Measurements from ENCODE around the gene IRF6. TPM values are rescaled to one million over a fixed set of nuclear protein-coding genes. Genes with fewer than 3 reads are reported as not detected.

IRF6 gene
- total RNA-seq, 1 experiment from 2014 or later: 61.6 TPM

DNA sequence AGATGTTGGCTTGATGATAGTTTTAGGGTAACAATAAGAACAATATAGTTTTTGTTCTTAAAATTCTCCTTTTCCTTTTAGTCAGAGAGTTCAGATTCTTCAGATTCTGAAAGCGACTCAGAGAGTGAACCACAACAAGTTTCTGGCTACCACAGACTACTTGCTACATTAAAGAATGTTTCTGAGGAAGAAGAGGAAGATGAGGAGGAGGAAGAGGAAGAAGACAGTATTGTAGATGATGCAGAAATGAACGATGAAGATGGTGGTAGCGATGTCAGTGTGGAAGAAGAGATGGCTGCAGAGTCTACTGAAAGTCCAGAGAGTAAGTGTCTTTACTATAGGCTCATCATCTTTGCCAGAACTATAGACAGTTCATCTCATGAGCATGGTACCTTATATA is 24.8 kb upstream of the IRF6 start:
- no peak overlapping the region for H3K27ac ChIP-seq (ENCODE audit: low read length)
- no peak for ATAC-seq
- CTCF ChIA-PET: no interaction called here

DNA sequence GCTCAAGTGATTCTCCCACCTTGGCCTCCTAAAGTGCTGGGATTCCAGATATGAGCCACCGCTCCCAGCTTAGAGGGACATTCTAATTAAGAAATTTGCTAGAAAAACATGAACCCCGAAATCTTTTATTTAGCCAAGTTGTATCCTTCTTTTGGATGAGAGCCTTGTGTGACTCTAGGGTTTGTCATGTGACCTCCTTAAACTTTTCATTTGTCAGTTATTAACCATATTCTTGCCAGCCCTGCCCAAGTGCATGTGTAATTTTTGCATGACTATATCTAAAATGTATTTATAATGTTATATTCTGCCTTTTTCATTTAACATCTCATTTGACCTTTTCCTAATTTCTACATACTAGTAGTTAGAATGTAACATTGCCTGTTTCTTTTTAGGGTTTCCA is 23.8 kb upstream of the IRF6 start:
- no peaks in the 10 kb centered on the region for H4K20me1 ChIP-seq (ENCODE audit: low read length)
- H3K9ac ChIP-seq (ENCODE audit: low read length): no peak overlapping the region
- H3K9me3 ChIP-seq (ENCODE audit: low read length): no peaks in the 10 kb centered on the region
- peak overlapping the region; percentile 81 for H3K4me2 ChIP-seq (ENCODE audit: low read length)
- POLR2A ChIA-PET (ENCODE audit: unreplicated experiment): no interaction called here
- H3K79me2 ChIP-seq (ENCODE audit: low read length): peaks cover 43% of the 10 kb centered on the region
- ATAC-seq: no peak
- intact Hi-C loops (cut with micrococcal nuclease): loop anchor here (10.0 kb wide), 1 partner anchor 405 kb away; the partner anchor contains the start of gene SERTAD4
- TF ChIP-seq EZH2 (IDR thresholded peaks at IDR 0.05; ENCODE audit: low read length, unreplicated experiment) (no peak), EZH2phosphoT487 (IDR thresholded peaks at IDR 0.05; ENCODE audit: borderline replicate concordance, low read length) (no peak)
- TF ChIP-seq, protein P1, sequence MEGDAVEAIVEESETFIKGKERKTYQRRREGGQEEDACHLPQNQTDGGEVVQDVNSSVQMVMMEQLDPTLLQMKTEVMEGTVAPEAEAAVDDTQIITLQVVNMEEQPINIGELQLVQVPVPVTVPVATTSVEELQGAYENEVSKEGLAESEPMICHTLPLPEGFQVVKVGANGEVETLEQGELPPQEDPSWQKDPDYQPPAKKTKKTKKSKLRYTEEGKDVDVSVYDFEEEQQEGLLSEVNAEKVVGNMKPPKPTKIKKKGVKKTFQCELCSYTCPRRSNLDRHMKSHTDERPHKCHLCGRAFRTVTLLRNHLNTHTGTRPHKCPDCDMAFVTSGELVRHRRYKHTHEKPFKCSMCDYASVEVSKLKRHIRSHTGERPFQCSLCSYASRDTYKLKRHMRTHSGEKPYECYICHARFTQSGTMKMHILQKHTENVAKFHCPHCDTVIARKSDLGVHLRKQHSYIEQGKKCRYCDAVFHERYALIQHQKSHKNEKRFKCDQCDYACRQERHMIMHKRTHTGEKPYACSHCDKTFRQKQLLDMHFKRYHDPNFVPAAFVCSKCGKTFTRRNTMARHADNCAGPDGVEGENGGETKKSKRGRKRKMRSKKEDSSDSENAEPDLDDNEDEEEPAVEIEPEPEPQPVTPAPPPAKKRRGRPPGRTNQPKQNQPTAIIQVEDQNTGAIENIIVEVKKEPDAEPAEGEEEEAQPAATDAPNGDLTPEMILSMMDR (conservative IDR thresholded peaks at IDR 0.05; ENCODE audit: low read depth, low read length): no peak
- peak overlapping the region; percentile 62 for H3K4me3 ChIP-seq (ENCODE audit: low read length)
- no TSS peak for BruUV-seq (replicated peaks)
- peaks cover 5% of the 10 kb centered on the region for H3F3A ChIP-seq (ENCODE audit: low read length, unreplicated experiment)
- CTCF ChIA-PET: no interaction called here
- H3K4me1 ChIP-seq (ENCODE audit: insufficient read depth, low read length): peaks cover 59% of the 10 kb centered on the region
- H3K27ac ChIP-seq (ENCODE audit: low read length): no peak overlapping the region
- H3K36me3 ChIP-seq (ENCODE audit: low read depth, low read length): peaks cover 39% of the 10 kb centered on the region
- H3K27me3 ChIP-seq (ENCODE audit: low read length): no peaks in the 10 kb centered on the region
- H2AFZ ChIP-seq (ENCODE audit: low read length): no peak overlapping the region
- DNase-seq: peak; percentile 26
- H3K9me2 ChIP-seq (replicated peaks; ENCODE audit: low read length): no peaks in the 10 kb centered on the region

More for the DNA sequence above, 24.8 kb upstream of the IRF6 start:
- H3K4me2 ChIP-seq (ENCODE audit: low read length): peak overlapping the region; percentile 81
- H3K36me3 ChIP-seq (ENCODE audit: low read depth, low read length): peaks cover 49% of the 10 kb centered on the region
- H3K27me3 ChIP-seq (ENCODE audit: low read length): no peaks in the 10 kb centered on the region
- no peak overlapping the region for H2AFZ ChIP-seq (ENCODE audit: low read length)
- no peaks in the 10 kb centered on the region for H3K9me3 ChIP-seq (ENCODE audit: low read length)
- no peak for TF ChIP-seq EZH2phosphoT487 (IDR thresholded peaks at IDR 0.05; ENCODE audit: borderline replicate concordance, low read length)
- TF ChIP-seq EZH2 (IDR thresholded peaks at IDR 0.05; ENCODE audit: low read length, unreplicated experiment): no peak
- TF ChIP-seq, protein P1 (conservative IDR thresholded peaks at IDR 0.05; ENCODE audit: low read depth, low read length): no peak
- POLR2A ChIA-PET (ENCODE audit: unreplicated experiment): interaction anchor here (0.7 kb wide), 1 partner anchor 9 kb away, joined by 15 read pairs; no protein-coding TSS in a partner anchor
- no peak for DNase-seq
- intact Hi-C loops (cut with micrococcal nuclease): no loop called here
- BruUV-seq (replicated peaks): no TSS peak
- H3K4me1 ChIP-seq (ENCODE audit: insufficient read depth, low read length): peaks cover 49% of the 10 kb centered on the region
- no peaks in the 10 kb centered on the region for H3K9me2 ChIP-seq (replicated peaks; ENCODE audit: low read length)
- H3K9ac ChIP-seq (ENCODE audit: low read length): no peak overlapping the region
- no peaks in the 10 kb centered on the region for H4K20me1 ChIP-seq (ENCODE audit: low read length)
- no peaks in the 10 kb centered on the region for H3F3A ChIP-seq (ENCODE audit: low read length, unreplicated experiment)
- H3K4me3 ChIP-seq (ENCODE audit: low read length): no peak overlapping the region
- H3K79me2 ChIP-seq (ENCODE audit: low read length): peaks cover 43% of the 10 kb centered on the region

Measured in PC-3 (cell line).